Measurements from ENCODE around the gene DHX30.

The DHX30 gene

GRCh38 chr3:47870702-47871260 lies 67.8 kb downstream of the DHX30 start:
- H3K9me3 ChIP-seq (ENCODE audit: low read length): no peaks in the 10 kb centered on the region
- no peak overlapping the region for H2AFZ ChIP-seq (ENCODE audit: low read length)
- no peaks in the 10 kb centered on the region for H3K4me1 ChIP-seq (ENCODE audit: insufficient read depth, low read length, severe bottlenecking)
- H3K27ac ChIP-seq (ENCODE audit: low read depth, low read length, poor library complexity, severe bottlenecking): no peak overlapping the region
- H3K9ac ChIP-seq (ENCODE audit: low read length): no peak overlapping the region
- H3F3A ChIP-seq (ENCODE audit: insufficient read depth, low read length): no peaks in the 10 kb centered on the region
- TF ChIP-seq EZH2 (IDR thresholded peaks at IDR 0.05; ENCODE audit: borderline replicate concordance, low read length): no peak
- TF ChIP-seq, protein P1, sequence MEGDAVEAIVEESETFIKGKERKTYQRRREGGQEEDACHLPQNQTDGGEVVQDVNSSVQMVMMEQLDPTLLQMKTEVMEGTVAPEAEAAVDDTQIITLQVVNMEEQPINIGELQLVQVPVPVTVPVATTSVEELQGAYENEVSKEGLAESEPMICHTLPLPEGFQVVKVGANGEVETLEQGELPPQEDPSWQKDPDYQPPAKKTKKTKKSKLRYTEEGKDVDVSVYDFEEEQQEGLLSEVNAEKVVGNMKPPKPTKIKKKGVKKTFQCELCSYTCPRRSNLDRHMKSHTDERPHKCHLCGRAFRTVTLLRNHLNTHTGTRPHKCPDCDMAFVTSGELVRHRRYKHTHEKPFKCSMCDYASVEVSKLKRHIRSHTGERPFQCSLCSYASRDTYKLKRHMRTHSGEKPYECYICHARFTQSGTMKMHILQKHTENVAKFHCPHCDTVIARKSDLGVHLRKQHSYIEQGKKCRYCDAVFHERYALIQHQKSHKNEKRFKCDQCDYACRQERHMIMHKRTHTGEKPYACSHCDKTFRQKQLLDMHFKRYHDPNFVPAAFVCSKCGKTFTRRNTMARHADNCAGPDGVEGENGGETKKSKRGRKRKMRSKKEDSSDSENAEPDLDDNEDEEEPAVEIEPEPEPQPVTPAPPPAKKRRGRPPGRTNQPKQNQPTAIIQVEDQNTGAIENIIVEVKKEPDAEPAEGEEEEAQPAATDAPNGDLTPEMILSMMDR (IDR thresholded peaks at IDR 0.05; ENCODE audit: low read length): no peak
- no peaks in the 10 kb centered on the region for H3K9me2 ChIP-seq (ENCODE audit: low read depth, low read length)
- H3K4me2 ChIP-seq (ENCODE audit: low read length): no peak overlapping the region
- no peak overlapping the region for H3K4me3 ChIP-seq (ENCODE audit: low read depth, low read length, poor library complexity, severe bottlenecking)
- H3K36me3 ChIP-seq (ENCODE audit: insufficient read depth, low read length): peaks cover 61% of the 10 kb centered on the region
- no peaks in the 10 kb centered on the region for H3K79me2 ChIP-seq (ENCODE audit: insufficient read depth, low read length)
- H4K20me1 ChIP-seq (ENCODE audit: insufficient read depth, low read length): no peaks in the 10 kb centered on the region
- no peaks in the 10 kb centered on the region for H3K27me3 ChIP-seq (ENCODE audit: insufficient read depth, low read length)

DNA sequence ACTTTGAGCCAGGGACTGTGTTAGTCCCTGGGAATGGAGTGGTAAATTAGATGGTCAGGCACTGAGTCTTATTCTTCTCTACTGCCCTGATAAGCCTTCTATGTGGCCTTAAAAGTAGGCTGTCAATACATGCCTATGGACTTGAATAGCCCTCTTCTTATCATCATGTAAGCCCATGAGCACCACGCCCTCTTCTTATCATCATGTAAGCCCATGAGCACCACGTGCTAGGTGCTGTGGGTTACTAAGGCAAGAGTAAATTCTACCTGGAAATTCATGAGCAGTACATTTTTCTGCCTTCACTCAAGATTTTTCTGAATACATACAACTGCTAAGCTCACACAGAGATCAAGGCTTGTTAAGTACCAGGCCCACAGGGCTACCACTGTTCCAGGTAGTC lies 68.5 kb downstream of the DHX30 start:
- Histone ChIP-seq H3K4me3 (ENCODE audit: low read depth, low read length, poor library complexity, severe bottlenecking) (no peak overlapping the region), H3K4me2 (ENCODE audit: low read length) (no peak overlapping the region), H3K9me2 (ENCODE audit: low read depth, low read length) (no peaks in the 10 kb centered on the region), H4K20me1 (ENCODE audit: insufficient read depth, low read length) (no peaks in the 10 kb centered on the region), H2AFZ (ENCODE audit: low read length) (no peak overlapping the region), H3K9me3 (ENCODE audit: low read length) (no peaks in the 10 kb centered on the region), H3K36me3 (ENCODE audit: insufficient read depth, low read length) (peaks cover 59% of the 10 kb centered on the region), H3F3A (ENCODE audit: insufficient read depth, low read length) (no peaks in the 10 kb centered on the region), H3K79me2 (ENCODE audit: insufficient read depth, low read length) (no peaks in the 10 kb centered on the region), H3K4me1 (ENCODE audit: insufficient read depth, low read length, severe bottlenecking) (no peaks in the 10 kb centered on the region), H3K27me3 (ENCODE audit: insufficient read depth, low read length) (no peaks in the 10 kb centered on the region), H3K9ac (ENCODE audit: low read length) (no peak overlapping the region), H3K27ac (ENCODE audit: low read depth, low read length, poor library complexity, severe bottlenecking) (no peak overlapping the region)
- TF ChIP-seq, protein P1 (IDR thresholded peaks at IDR 0.05; ENCODE audit: low read length): no peak
- no peak for TF ChIP-seq EZH2 (IDR thresholded peaks at IDR 0.05; ENCODE audit: borderline replicate concordance, low read length)

DNA sequence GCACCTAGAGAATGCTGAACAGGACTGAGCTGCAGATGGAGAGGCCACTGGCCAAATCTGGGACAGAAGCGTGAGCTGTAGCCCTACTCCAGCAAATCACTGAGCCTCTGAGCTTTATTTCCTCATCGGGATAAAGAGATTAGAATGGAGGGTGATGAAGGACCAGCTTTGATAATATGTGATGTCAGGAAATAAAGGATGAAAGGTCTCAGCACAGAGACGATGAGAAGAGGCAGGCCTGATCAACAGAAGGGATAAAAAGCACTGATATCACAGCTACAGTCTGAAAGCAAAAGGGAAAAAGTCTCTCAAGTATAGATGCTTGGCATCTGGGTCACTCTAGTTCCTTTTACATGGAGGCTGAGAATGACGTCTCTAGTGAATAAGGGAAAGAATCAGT lies 70.0 kb downstream of the DHX30 start:
- Histone ChIP-seq H4K20me1 (ENCODE audit: insufficient read depth, low read length) (no peaks in the 10 kb centered on the region), H2AFZ (ENCODE audit: low read length) (no peak overlapping the region), H3K4me2 (ENCODE audit: low read length) (no peak overlapping the region), H3K9ac (ENCODE audit: low read length) (no peak overlapping the region), H3K27me3 (ENCODE audit: insufficient read depth, low read length) (no peaks in the 10 kb centered on the region), H3K79me2 (ENCODE audit: insufficient read depth, low read length) (no peaks in the 10 kb centered on the region), H3K9me2 (ENCODE audit: low read depth, low read length) (no peaks in the 10 kb centered on the region), H3K9me3 (ENCODE audit: low read length) (no peaks in the 10 kb centered on the region), H3K27ac (ENCODE audit: low read depth, low read length, poor library complexity, severe bottlenecking) (no peak overlapping the region), H3K4me3 (ENCODE audit: low read depth, low read length, poor library complexity, severe bottlenecking) (no peak overlapping the region), H3K4me1 (ENCODE audit: insufficient read depth, low read length, severe bottlenecking) (no peaks in the 10 kb centered on the region), H3F3A (ENCODE audit: insufficient read depth, low read length) (no peaks in the 10 kb centered on the region), H3K36me3 (ENCODE audit: insufficient read depth, low read length) (peaks cover 55% of the 10 kb centered on the region)
- TF ChIP-seq, protein P1 (IDR thresholded peaks at IDR 0.05; ENCODE audit: low read length): no peak
- no peak for TF ChIP-seq EZH2 (IDR thresholded peaks at IDR 0.05; ENCODE audit: borderline replicate concordance, low read length)
